ENCODE measurements around the gene ZNF646. TPM values are rescaled to one million over a fixed set of nuclear protein-coding genes. Genes with fewer than 3 reads are reported as not detected.

Gene ZNF646
- total RNA-seq, 4 donors from 2014 or later: 10.9 to 16.9 (median 13.6) TPM

GRCh38 chr16:31072540-31073141 is 1.6 kb upstream of the ZNF646 start:
- H3K27ac ChIP-seq: peak overlapping the region; percentile 83 to 98 (median 96)
- peak overlapping the region; percentile 78 to 89 for H3K4me3 ChIP-seq
- 0 to 11% methylated on average over 1 to 5 of the region's 27 CpGs for WGBS, 2 donors (ENCODE audit: low coverage in 1 of 2)
- peaks cover 0 to 17% of the 10 kb centered on the region in 2 donors for H3K36me3 ChIP-seq
- H3K9me3 ChIP-seq: no peaks in the 10 kb centered on the region
- peaks cover 5 to 39% (median 17%) of the 10 kb centered on the region in 3 donors for H3K4me1 ChIP-seq
- no peak for ATAC-seq
- TF ChIP-seq EP300 (IDR thresholded peaks at IDR 0.05) (no peak), POLR2AphosphoS5 (IDR thresholded peaks at IDR 0.05) (no peak), POLR2A (IDR thresholded peaks at IDR 0.05) (no peak)
- TF ChIP-seq, protein P1, sequence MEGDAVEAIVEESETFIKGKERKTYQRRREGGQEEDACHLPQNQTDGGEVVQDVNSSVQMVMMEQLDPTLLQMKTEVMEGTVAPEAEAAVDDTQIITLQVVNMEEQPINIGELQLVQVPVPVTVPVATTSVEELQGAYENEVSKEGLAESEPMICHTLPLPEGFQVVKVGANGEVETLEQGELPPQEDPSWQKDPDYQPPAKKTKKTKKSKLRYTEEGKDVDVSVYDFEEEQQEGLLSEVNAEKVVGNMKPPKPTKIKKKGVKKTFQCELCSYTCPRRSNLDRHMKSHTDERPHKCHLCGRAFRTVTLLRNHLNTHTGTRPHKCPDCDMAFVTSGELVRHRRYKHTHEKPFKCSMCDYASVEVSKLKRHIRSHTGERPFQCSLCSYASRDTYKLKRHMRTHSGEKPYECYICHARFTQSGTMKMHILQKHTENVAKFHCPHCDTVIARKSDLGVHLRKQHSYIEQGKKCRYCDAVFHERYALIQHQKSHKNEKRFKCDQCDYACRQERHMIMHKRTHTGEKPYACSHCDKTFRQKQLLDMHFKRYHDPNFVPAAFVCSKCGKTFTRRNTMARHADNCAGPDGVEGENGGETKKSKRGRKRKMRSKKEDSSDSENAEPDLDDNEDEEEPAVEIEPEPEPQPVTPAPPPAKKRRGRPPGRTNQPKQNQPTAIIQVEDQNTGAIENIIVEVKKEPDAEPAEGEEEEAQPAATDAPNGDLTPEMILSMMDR (IDR thresholded peaks at IDR 0.05): no peak
- no peaks in the 10 kb centered on the region for H3K27me3 ChIP-seq

GRCh38 chr16:31073142-31073969 is 866 bp upstream of the ZNF646 start:
- no peaks in the 10 kb centered on the region for H3K27me3 ChIP-seq
- peak; percentile 90 for ATAC-seq
- TF ChIP-seq POLR2A (IDR thresholded peaks at IDR 0.05): peak in 1 of 2 donors; percentile 15
- TF ChIP-seq, protein P1 (IDR thresholded peaks at IDR 0.05): no peak
- peak; percentile 53 for TF ChIP-seq POLR2AphosphoS5 (IDR thresholded peaks at IDR 0.05)
- 0% methylated on average over 8 to 12 of the region's 83 CpGs for WGBS, 2 donors (ENCODE audit: low coverage in 1 of 2)
- peak overlapping the region; percentile 78 to 89 for H3K4me3 ChIP-seq
- H3K27ac ChIP-seq: peak overlapping the region; percentile 83 to 98 (median 96)
- H3K36me3 ChIP-seq: peaks cover 0 to 24% of the 10 kb centered on the region in 2 donors
- H3K9me3 ChIP-seq: no peaks in the 10 kb centered on the region
- H3K4me1 ChIP-seq: peaks cover 5 to 39% (median 17%) of the 10 kb centered on the region in 3 donors

DNA sequence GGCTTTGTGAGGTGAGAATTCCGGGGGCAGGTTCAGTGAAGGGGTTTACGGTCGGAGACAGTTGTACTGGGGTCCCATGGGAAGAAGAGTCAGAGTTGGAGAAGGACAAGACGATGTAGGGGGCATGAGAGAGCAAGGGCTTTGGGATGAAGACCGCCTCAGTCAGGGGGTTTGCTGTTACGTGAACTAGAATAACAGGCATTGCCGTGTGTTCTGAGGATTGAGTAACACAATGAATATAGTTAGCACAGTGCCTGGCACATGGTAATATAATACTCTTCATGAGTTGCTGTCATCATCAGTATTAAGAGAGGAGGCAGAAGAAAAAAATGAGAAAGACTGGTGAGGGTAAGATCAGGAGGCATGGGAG is 577 bp downstream of the ZNF646 start:
- H3K27me3 ChIP-seq: no peaks in the 10 kb centered on the region
- WGBS, 2 donors (ENCODE audit: low coverage in 1 of 2): 0 to 1% methylated on average over 5 to 7 of the region's 7 CpGs
- peaks cover 0 to 39% of the 10 kb centered on the region in 2 donors for H3K36me3 ChIP-seq
- H3K4me3 ChIP-seq: peak overlapping the region; percentile 78 to 89
- H3K4me1 ChIP-seq: peaks cover 5 to 39% (median 17%) of the 10 kb centered on the region in 3 donors
- TF ChIP-seq POLR2AphosphoS5 (IDR thresholded peaks at IDR 0.05) (no peak), POLR2A (IDR thresholded peaks at IDR 0.05) (no peak), EP300 (IDR thresholded peaks at IDR 0.05) (no peak)
- TF ChIP-seq, protein P1 (IDR thresholded peaks at IDR 0.05): no peak
- ATAC-seq: no peak
- H3K27ac ChIP-seq: peak overlapping the region; percentile 95 to 98 (median 96)
- H3K9me3 ChIP-seq: no peaks in the 10 kb centered on the region

DNA sequence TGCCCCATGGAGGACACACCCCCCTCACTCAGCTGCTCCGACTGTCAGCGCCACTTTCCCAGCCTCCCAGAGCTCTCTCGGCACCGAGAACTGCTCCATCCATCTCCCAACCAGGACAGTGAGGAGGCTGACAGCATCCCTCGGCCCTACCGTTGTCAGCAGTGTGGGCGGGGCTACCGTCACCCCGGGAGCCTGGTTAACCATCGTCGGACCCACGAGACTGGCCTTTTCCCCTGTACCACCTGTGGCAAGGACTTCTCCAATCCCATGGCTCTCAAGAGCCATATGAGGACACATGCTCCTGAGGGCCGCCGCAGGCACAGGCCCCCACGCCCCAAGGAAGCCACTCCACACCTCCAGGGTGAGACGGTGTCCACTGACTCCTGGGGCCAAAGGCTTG is 2.1 kb downstream of the ZNF646 start:
- no peak overlapping the region for H3K4me3 ChIP-seq
- peaks cover 0 to 54% of the 10 kb centered on the region in 2 donors for H3K36me3 ChIP-seq

More for the DNA sequence above, 2.1 kb downstream of the ZNF646 start:
- no peaks in the 10 kb centered on the region for H3K27me3 ChIP-seq
- H3K27ac ChIP-seq: no peak overlapping the region
- WGBS, 2 donors (ENCODE audit: low coverage in 1 of 2): no CpG with 5 or more reads among the region's 16 CpGs
- no peaks in the 10 kb centered on the region for H3K9me3 ChIP-seq
- no peak for ATAC-seq
- H3K4me1 ChIP-seq: peaks cover 5 to 40% (median 17%) of the 10 kb centered on the region in 3 donors
- TF ChIP-seq POLR2AphosphoS5 (IDR thresholded peaks at IDR 0.05): no peak
- no peak for TF ChIP-seq EP300 (IDR thresholded peaks at IDR 0.05)
- no peak for TF ChIP-seq POLR2A (IDR thresholded peaks at IDR 0.05)
- TF ChIP-seq, protein P1 (IDR thresholded peaks at IDR 0.05): no peak

Measured in gastroesophageal sphincter (tissue), 4 donors.